ENCODE results near the gene APOL3.

- no peak for TF ChIP-seq CTCF (IDR thresholded peaks at IDR 0.05)
- no peak for TF ChIP-seq ZFX (IDR thresholded peaks at IDR 0.05; ENCODE audit: borderline replicate concordance)
Measured at GRCh38 chr22:36129071-36129470, 31.5 kb downstream of the APOL3 start.

Measured in 22Rv1 (cell line).